Thoracic aorta (tissue), 2 donors: ENCODE results near the gene MSH6. TPM values are rescaled to one million over a fixed set of nuclear protein-coding genes. Genes with fewer than 3 reads are reported as not detected.

Source experiments
- ATAC-seq: fragments of 150-250 bp; one replicate; pipeline ENCODE4 v1.8.0; 2017; ENCODE audit warnings: low read depth; ENCODE audit not compliant: insufficient number of reproducible peaks, low FRiP score
- DNase-seq: peaks from one replicate; pipeline ENCODE4 v3.0.0-alpha.2; 2020; ENCODE audit warnings: low spot score
- H3K27ac ChIP-seq, 2 donors: fragments of 200-600 bp; sonication (generic); 1 replicate in 1 of 2; 2 replicates in 1 of 2; pipeline ENCODE4 v1.5.1; 2016; ENCODE audit warnings: mild to moderate bottlenecking in 2 of 2, moderate library complexity in 2 of 2
- H3K27me3 ChIP-seq: fragments of 200-600 bp; sonication (generic); replicated peaks from 2 replicates; pipeline ENCODE4 v1.6.0; 2016; ENCODE audit warnings: mild to moderate bottlenecking; ENCODE audit not compliant: insufficient read depth
- H3K36me3 ChIP-seq: fragments of 200-600 bp; sonication (generic); one replicate; pipeline ENCODE4 v1.5.1; 2016
- H3K4me1 ChIP-seq, 2 donors: fragments of 200-600 bp; sonication (generic); 1 replicate in 1 of 2; 2 replicates in 1 of 2; pipeline versions ENCODE4 v1.5.1 to v1.6.0; 2016; ENCODE audit warnings: low read depth in 2 of 2, mild to moderate bottlenecking in 1 of 2; ENCODE audit not compliant: control insufficient read depth in 1 of 2
- H3K4me3 ChIP-seq: fragments of 200-600 bp; sonication (generic); 2 replicates; pipeline ENCODE4 v1.5.1; 2016; ENCODE audit warnings: mild to moderate bottlenecking
- H3K9me3 ChIP-seq: fragments of 200-600 bp; sonication (generic); 2 replicates; pipeline ENCODE4 v1.5.1; 2016
- total RNA-seq, 2 donors: library from RNA; depleted of rRNA; stranded (reverse); fragments of >200 nt; gene quantifications; one replicate each; pipeline versions ENCODE4 v1.1.0 to v1.2.3, GENCODE V29; 2016
- TF ChIP-seq, protein P1 (sequence below): fragments of 200-600 bp; sonication (generic); IDR thresholded peaks from one replicate; pipeline ENCODE4 v1.5.1; 2019; ENCODE audit warnings: antibody characterized with exemption

The MSH6 gene
- total RNA-seq, 2 donors from 2014 or later = 22.6 to 41.2 TPM

DNA sequence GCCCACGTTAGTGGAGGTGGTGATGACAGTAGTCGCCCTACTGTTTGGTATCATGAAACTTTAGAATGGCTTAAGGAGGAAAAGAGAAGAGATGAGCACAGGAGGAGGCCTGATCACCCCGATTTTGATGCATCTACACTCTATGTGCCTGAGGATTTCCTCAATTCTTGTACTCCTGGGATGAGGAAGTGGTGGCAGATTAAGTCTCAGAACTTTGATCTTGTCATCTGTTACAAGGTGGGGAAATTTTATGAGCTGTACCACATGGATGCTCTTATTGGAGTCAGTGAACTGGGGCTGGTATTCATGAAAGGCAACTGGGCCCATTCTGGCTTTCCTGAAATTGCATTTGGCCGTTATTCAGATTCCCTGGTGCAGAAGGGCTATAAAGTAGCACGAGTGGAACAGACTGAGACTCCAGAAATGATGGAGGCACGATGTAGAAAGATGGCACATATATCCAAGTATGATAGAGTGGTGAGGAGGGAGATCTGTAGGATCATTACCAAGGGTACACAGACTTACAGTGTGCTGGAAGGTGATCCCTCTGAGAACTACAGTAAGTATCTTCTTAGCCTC, 16.2 kb downstream of the MSH6 start:
- no peaks in the 10 kb centered on the region for H3K27me3 ChIP-seq
- peaks cover 67% of the 10 kb centered on the region for H3K36me3 ChIP-seq
- TF ChIP-seq, protein P1, sequence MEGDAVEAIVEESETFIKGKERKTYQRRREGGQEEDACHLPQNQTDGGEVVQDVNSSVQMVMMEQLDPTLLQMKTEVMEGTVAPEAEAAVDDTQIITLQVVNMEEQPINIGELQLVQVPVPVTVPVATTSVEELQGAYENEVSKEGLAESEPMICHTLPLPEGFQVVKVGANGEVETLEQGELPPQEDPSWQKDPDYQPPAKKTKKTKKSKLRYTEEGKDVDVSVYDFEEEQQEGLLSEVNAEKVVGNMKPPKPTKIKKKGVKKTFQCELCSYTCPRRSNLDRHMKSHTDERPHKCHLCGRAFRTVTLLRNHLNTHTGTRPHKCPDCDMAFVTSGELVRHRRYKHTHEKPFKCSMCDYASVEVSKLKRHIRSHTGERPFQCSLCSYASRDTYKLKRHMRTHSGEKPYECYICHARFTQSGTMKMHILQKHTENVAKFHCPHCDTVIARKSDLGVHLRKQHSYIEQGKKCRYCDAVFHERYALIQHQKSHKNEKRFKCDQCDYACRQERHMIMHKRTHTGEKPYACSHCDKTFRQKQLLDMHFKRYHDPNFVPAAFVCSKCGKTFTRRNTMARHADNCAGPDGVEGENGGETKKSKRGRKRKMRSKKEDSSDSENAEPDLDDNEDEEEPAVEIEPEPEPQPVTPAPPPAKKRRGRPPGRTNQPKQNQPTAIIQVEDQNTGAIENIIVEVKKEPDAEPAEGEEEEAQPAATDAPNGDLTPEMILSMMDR = no peak
- ATAC-seq (no peak), DNase-seq (no peak)
- H3K4me1 ChIP-seq = no peaks in the 10 kb centered on the region
- peaks cover 8% of the 10 kb centered on the region for H3K9me3 ChIP-seq
- no peak overlapping the region for H3K27ac ChIP-seq
- H3K4me3 ChIP-seq = no peak overlapping the region

DNA sequence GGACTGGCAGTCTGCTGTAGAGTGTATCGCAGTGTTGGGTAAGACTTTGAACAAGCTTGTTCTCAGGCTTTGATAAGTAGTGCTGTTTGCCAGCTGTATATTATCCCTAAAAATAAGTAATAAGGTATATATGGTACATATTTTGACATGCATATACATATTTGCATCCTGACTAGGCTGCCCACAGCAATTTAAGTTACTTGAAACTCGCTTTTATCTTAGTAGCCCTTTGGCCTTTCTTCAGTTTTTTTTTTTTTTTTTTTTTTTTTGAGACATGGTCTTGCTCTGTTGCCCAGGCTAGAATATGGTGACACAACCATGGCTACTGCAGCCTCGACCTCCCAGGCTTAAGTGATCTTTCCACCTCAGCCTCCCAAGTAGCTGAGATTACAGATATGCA, 18.2 kb downstream of the MSH6 start:
- no peaks in the 10 kb centered on the region for H3K27me3 ChIP-seq
- H3K4me1 ChIP-seq = no peaks in the 10 kb centered on the region
- no peak overlapping the region for H3K27ac ChIP-seq
- H3K4me3 ChIP-seq = no peak overlapping the region
- peaks cover 58% of the 10 kb centered on the region for H3K36me3 ChIP-seq
- peaks cover 8% of the 10 kb centered on the region for H3K9me3 ChIP-seq
- ATAC-seq (no peak), DNase-seq (no peak)
- TF ChIP-seq, protein P1 = no peak

GRCh38 chr2:47803363-47803762, 20.4 kb downstream of the MSH6 start:
- TF ChIP-seq, protein P1 = no peak
- Histone ChIP-seq H3K27me3 (no peaks in the 10 kb centered on the region), H3K4me3 (no peak overlapping the region), H3K9me3 (peaks cover 8% of the 10 kb centered on the region), H3K36me3 (peaks cover 48% of the 10 kb centered on the region), H3K4me1 (no peaks in the 10 kb centered on the region), H3K27ac (no peak overlapping the region)
- no peak for ATAC-seq
- DNase-seq = no peak

DNA sequence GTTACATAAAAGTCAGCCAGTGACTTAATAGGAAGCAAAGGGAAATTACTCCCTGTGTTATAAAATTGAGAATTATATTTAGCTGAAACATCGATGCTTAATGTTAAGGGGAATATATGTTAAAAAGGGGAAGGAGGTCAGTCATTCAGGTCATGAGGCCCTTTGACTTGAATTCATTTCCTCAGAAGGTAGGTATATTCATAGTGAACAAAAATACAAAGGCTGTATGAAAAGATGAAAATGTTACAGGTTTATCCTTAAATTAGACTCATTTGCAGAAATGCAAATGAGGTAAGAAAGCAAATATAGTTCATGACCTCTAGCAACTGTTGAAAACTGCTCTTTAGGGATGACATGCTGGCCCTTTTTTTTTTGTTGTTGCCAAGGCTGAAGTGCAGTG, 20.8 kb downstream of the MSH6 start:
- TF ChIP-seq, protein P1 = no peak
- peaks cover 45% of the 10 kb centered on the region for H3K36me3 ChIP-seq
- no peak for ATAC-seq

GRCh38 chr2:47805850-47806249, 22.9 kb downstream of the MSH6 start:
- TF ChIP-seq, protein P1 = no peak
- ATAC-seq = no peak
- Histone ChIP-seq H3K27ac (no peak overlapping the region), H3K27me3 (no peaks in the 10 kb centered on the region), H3K36me3 (peaks cover 37% of the 10 kb centered on the region), H3K4me3 (no peak overlapping the region), H3K9me3 (peaks cover 8% of the 10 kb centered on the region), H3K4me1 (no peaks in the 10 kb centered on the region)
- no peak for DNase-seq

More for the DNA sequence above, 20.8 kb downstream of the MSH6 start:
- Histone ChIP-seq H3K27ac (no peak overlapping the region), H3K9me3 (peaks cover 8% of the 10 kb centered on the region), H3K27me3 (no peaks in the 10 kb centered on the region), H3K4me3 (no peak overlapping the region), H3K4me1 (no peaks in the 10 kb centered on the region)
- DNase-seq = no peak
